NCI-H345 treated with DMSO at 0.1 percent for 48 hours (cell line): Measurements from ENCODE around the gene CCNT1.
"Not testable (repeated sequence)": the region's sequence is repeated elsewhere in the genome, so short reads cannot be mapped to it uniquely, and the experiment has no call there.

Experiments used
- DNase-seq: peaks from one replicate; lab custom pipeline; 2025; ENCODE audit not compliant: unreplicated experiment; lab: John Stamatoyannopoulos, UW

CCNT1 gene

GRCh38 chr12:48641752-48642555, 74.6 kb downstream of the CCNT1 start:
- not testable (repeated sequence) for DNase-seq

GRCh38 chr12:48640854-48641253, 75.7 kb downstream of the CCNT1 start:
- DNase-seq, result no peak

GRCh38 chr12:48640428-48640827, 76.1 kb downstream of the CCNT1 start:
- no peak for DNase-seq
